DMS 273 (cell line): ENCODE data around the gene USP38.
"Not testable (repeated sequence)": the region's sequence is repeated elsewhere in the genome, so short reads cannot be mapped to it uniquely, and the experiment has no call there.

ENCODE experiments used
- DNase-seq: peaks from one replicate; lab custom pipeline; 2025; ENCODE audit not compliant: unreplicated experiment; lab: John Stamatoyannopoulos, UW

Gene USP38, protein sequence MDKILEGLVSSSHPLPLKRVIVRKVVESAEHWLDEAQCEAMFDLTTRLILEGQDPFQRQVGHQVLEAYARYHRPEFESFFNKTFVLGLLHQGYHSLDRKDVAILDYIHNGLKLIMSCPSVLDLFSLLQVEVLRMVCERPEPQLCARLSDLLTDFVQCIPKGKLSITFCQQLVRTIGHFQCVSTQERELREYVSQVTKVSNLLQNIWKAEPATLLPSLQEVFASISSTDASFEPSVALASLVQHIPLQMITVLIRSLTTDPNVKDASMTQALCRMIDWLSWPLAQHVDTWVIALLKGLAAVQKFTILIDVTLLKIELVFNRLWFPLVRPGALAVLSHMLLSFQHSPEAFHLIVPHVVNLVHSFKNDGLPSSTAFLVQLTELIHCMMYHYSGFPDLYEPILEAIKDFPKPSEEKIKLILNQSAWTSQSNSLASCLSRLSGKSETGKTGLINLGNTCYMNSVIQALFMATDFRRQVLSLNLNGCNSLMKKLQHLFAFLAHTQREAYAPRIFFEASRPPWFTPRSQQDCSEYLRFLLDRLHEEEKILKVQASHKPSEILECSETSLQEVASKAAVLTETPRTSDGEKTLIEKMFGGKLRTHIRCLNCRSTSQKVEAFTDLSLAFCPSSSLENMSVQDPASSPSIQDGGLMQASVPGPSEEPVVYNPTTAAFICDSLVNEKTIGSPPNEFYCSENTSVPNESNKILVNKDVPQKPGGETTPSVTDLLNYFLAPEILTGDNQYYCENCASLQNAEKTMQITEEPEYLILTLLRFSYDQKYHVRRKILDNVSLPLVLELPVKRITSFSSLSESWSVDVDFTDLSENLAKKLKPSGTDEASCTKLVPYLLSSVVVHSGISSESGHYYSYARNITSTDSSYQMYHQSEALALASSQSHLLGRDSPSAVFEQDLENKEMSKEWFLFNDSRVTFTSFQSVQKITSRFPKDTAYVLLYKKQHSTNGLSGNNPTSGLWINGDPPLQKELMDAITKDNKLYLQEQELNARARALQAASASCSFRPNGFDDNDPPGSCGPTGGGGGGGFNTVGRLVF

DNA sequence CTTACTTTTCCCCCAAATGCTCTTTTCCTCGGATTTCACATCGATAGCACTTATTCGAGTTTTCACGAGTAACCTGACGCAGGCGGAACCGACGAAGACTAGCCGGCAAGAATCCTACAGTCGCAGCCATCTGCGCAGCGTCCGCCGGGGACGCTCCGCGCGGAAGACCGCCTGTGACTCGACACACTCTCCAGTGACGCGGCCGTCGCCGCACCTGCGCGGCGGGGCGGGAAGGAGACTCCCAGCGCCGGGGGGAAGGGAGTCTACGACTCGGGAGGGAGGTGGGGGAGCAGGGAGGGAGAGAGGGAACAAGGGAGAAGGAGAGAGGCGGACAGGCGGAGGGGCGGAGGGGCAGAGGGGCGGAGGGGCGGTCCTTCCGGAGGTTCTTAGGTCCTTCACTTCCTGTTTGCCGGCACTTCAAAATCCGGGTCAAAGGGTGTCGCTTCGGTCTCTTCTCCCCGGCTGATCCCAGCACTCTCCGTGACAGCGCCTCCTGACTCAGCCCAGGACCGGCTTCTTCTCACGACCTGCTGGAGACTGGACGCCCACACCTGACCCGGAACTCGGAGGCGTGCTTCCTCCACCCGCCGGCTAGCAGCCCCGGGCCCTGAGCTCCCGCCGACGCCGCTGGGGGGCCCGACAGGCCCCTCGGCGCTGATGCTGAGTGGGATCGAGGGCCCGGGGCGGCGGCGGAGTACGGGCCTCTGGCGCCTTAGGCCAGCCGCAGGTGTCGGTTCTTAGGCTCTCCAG is at the start of gene USP38:
TSS of gene USP38 (plus strand) at position 415 of the 750 bp plus-strand sequence. CDS start 534 bp downstream, outside the sequence.
- DNase-seq, result peak; percentile 91

DNA sequence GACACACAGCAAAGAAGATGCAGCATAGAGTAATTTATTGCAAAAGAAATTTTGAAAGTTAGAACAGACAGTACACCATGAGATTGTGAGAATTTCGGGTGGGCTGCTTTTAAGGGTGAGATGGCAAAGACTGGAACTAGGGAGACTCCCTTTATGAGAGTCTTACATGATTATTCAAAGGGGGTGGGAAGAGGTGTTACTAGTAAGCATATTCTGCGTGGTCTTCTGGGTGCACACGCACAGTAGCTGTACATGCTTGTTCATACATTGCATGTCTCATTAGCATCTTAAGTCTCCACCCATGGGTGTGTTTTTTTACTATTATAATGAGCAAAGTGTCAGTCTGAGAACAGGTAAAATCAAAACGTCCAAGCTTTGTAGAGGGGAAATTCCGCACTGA is 49.4 kb upstream of the USP38 start:
- DNase-seq, result no peak

DNA sequence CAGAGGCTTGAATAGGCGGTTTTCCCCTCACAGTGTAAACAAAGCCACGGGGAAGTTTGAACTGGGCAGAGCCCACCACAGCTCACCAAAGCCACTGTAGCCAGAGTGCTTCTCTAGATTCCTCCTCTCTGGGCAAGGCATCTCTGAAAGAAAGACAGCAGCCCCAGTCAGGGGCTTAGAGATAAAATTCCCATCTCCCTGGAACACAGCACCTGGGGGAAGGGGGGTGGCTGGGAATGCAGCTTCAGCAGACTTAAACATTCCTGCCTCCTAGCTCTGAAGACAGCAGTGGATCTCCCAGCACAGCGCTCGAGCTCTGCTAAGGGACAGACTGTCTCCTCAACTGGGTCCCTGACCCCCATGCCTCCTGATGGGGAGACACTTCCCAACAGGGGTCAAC is 44.0 kb upstream of the USP38 start:
- DNase-seq, result no peak

DNA sequence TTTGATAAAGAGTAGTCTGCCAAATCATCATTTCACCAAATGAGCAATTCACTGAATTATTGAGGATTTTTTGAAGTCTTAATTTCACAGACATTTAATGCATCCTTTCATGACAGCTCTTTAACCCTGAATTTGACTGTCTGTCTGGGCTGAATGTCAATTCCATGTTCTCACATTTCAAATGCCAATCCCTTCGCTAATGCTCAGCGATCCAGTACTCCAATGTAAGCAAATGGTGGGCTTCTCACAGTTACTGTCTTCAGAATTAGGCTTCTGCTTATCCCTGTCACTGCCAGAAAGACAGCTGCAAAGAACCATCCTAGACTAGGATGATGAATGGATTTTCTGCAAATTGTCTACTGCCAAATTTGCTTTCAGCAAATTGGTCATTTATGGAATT is 36.2 kb upstream of the USP38 start:
- no peak for DNase-seq

DNA sequence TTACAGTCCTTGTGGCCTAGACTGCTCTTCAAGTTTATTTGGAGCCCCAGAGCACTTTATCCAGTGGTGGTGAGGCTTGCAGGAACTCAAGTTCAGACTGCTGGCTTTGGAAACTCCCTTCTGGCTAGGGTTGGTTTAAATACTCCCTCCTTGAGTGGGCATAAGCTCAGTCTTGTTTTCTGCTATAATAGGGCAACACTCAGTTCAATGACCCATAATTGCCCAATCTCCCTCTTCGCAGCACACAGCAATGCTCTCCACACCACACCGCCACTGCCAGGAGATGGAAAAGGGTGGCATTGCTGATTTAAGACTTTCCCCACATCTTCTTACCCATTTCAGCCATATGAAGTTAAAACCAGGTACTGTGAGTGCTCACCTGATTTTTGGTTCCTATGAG is 27.9 kb upstream of the USP38 start:
- DNase-seq, result no peak

DNA sequence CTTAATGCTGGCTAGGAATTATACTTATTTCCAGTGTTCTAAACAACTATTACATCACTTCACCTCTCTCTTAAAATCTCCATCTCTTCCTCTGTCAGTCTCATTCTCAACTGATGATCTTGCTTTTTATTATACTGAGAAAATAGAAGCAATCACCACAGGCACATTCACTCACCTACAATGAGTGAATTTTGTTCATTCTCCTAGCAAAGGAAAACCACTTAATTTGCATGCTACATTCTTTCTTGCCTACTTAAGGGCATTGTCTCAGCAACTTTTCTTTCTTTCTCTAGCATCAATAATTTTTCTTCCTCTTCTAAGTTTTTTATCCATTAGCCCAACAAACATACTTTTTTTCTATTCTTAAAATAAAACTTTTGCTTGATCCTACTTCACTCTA is 21.1 kb upstream of the USP38 start:
- DNase-seq, result no peak

DNA sequence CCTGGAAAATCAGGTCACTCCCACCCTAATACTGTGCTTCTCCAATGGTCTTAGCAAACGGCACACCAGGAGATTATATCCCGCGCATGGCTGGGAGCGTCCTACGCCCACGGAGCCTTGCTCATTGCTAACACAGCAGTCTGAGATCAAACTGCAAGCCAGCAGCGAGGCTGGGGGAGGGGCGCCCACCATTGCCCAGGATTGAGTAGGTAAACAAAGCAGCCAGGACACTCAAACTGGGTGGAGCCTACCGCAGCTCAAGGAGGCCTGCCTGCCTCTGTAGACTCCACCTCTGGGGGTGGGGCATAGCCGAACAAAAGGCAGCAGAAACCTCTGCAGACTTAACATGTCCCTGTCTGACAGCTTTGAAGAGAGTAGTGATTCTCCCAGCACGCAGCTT is 18.0 kb upstream of the USP38 start:
- DNase-seq, result not testable (repeated sequence)

DNA sequence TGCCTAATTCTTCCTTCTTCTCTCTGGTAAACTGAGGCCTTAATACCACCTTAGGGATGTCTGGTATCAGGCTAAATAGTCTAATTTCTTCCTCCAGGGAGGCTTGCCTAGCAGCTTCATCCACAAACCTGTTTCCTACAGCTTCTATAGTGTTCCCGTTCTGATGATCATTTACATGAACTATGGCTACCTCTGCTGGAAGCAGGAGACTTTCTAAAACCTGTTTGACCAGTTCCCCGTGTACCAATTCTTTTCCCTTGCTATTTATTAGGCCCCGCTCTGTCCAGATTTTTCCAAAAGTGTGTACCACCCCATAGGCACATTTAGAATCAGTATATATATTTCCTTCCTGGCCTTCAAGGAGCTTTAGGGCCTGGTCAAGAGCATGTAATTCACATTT is 5.8 kb upstream of the USP38 start:
- no peak for DNase-seq

DNA sequence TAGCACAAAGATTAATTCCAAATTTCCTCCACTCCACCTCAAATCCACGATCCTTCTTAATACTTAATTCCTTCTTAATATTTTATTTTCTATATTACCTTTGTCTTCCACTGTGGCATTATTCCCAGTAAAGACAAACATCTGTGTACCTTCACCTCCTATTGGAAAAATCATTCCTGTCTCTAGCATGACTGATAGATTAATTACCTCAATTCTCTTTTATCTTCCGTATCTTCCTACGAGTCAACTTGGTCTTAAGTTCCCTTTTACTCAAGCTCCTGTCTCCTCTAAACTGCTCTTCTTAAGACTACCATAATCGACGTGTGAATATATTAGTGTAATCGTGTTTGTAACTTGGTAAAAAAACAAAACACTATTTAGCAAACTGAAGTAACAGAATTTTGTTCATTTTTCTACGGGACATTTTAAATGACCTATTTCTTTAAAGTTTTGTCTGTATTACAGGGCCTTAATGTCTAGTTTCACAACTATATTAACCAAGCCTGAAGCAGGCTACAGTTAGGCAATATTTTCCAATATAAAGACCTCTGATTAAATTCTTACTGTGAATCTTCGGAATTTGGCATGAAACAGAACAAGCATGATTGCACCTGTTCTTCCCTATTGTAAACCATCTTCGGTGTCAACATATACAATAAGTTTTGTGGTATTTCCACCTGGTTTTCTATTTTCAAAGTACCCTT is 1.1 kb upstream of the USP38 start:
- DNase-seq, result no peak

DNA sequence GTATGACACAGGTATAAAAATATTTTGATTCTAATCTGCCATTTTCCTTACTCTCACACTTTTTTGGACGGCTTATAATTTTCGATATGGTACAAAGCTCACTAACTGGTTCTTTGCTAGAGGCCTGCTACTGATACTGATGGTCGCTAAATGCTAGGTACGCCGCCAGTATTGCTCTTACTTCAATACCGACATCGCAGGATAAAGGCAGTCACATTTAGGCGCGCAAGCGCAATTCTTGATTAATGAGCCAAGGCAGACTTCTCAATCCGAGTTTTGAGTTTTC is 557 bp upstream of the USP38 start:
- no peak for DNase-seq

DNA sequence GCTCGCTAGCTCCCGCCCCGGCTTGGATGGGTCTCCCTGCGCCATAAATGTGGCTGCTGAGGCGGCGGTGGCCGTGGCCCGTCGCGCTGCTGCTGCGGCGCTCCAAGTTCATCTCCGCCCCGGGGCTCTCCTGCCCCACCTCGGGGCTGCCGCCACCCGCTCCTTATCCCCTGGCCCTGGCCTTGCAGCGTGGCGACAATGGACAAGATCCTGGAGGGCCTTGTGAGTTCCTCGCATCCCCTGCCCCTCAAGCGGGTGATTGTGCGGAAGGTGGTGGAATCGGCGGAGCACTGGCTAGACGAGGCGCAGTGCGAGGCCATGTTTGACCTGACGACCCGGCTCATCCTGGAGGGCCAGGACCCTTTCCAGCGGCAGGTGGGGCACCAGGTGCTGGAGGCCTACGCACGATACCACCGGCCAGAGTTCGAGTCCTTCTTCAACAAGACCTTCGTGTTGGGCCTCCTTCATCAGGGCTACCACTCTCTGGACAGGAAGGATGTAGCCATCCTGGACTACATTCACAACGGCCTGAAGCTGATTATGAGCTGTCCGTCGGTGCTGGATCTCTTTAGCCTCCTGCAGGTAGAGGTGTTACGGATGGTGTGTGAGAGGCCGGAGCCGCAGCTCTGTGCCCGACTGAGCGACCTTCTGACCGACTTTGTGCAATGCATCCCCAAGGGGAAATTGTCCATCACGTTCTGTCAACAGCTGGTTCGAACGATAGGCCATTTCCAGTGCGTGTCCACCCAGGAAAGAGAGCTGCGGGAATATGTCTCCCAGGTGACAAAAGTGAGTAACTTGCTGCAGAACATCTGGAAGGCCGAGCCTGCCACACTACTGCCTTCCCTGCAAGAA is 763 bp downstream of the USP38 start:
- peak; percentile 54 for DNase-seq

DNA sequence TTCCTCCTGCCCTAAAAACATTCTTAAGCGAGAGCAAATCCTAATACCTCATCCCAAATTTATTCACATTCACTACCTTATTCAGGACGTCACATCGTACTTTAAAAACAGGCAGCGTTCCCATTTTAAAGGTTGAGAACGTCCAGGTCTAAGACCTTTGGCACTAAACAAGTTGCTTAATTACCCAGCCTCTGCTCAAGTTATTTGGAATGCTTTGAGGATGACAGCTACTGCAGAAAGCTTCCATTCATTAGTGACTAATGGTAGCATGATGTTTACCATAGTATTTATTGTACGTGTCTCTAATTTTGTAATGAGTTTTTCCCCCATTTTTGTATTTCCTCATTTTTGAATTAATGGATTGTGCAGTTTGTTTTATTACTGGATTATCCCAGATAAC is 1.5 kb downstream of the USP38 start:
- peak; percentile 21 for DNase-seq

DNA sequence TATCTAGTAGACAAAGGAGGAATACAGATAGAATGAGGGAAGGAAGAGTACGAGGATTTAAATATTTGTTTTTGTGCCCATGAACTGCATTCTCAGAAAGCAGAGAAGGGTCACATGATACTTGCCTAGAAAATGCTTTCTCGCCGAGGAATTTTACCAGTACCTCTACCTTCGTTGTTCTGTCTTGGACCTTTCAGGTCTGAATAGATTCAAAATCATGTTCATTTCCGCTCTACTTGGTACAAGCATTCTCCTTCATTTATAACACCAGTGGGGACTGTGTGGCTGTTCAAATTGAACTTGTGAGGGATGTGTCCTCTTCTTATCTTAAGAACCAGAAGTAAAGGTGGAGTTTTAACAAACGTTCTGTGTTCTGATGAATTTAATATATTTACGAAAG is 1.9 kb downstream of the USP38 start:
- peak; percentile 13 for DNase-seq

DNA sequence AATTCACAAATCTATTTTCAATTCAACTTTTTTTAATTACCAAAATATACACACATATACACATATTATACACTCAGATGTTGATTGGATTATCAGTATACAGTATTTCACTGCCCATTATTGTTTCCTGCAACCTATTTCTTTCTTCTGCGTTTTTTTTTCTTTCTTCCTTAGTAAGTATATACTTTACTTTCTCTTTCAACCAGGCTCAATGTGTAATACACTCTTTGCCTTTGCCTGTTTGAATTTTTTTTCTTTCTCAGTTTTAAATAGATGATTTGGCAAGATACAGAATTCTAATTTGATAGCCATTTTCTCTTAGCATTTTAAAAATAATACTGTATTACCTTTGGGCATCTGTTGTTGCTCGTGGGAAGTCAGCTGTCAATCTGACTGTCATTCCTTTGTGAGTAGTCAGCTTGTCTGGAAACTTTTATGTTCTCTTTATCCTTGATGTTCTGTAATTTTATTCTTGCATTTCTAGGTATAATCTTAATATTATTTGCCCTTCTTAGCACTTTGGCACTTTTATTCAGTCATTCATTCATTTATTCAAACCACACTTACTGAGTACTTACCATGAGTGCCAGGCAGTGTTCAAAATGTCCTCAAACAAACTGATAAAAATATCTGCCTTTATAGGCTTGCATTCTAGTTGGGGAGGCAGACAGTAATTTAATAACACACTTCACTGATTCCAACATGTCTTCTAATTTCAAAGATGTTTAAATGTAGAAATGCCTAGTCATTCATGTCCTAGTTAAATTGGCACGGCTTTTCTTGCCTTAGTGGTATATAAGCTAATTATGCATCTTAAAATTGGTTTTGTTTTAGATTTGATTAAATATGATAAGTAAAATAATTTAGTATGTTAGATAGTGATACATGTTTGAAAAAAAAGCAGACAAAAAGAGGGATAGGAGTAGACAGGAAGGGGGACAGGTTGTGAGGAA is 3.7 kb downstream of the USP38 start:
- DNase-seq, result no peak

DNA sequence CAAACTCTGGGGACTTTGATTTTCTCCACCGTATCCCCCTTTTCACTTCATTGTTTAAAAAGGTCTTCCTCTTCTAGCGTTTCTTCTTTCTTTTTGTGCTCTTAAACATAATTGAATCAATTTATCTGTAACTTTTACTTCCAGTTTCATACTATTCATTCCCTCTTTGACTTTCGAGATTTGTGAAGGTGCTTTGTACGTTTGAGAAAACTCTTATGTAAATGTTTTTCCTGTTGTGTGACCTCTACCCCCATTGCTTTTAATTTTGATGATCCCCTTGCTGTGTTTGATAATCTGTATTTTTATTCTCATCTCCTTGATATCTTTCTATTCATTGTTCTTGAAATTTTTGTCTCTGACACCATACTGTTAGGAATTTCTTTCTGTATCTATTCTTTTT is 4.8 kb downstream of the USP38 start:
- DNase-seq, result no peak

DNA sequence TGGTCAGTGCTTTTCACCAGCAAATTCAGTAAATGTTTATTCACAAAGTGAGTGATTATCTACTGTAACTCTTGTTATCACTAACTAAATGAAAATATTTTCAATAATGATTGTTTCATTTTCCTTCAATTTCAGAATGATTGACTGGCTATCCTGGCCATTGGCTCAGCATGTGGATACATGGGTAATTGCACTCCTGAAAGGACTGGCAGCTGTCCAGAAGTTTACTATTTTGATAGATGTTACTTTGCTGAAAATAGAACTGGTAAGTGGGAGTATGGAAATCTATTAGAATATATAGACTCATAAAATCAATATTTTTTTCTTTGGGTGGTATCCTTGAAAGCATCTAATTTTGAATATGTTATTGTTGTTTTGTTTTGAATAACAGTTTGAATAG is 10.9 kb downstream of the USP38 start:
- DNase-seq, result peak; percentile 0

DNA sequence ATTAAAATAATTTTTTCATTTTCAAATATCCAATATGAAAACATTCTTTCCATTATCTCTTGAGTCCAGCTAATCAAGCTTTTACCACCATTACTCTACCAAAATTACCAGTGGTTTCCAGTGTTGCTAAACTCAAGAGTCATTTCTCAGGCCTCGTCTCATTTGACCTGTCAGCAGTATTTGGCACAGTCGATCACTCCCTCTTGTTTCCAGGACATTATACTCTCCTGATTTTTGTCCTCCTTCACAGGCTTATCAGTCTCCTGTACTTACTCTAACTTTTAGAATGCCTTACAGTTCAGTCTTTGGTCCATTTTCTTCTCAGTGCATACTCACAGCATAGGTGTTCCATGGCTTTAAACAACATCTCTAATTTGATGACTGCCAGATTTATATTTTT is 11.6 kb downstream of the USP38 start:
- DNase-seq, result no peak

DNA sequence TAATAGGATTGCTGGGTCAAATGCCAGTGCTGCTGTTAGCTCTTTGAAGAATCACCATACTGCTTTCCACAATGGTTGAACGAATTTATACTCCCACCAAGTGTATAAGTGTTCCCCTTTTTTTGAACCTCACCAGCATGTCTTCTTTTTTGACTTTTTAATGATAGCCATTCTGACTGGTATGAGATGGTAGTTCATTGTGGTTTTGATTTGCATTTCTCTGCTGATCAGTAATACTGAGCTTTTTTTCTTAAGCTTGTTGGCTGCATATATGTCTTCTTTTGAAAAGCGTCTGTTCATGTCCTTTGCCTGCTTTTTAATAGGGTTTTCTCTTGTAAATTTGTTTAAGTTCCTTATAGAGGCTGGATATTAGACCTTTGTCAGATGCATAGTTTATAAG is 14.8 kb downstream of the USP38 start:
- no peak for DNase-seq

DNA sequence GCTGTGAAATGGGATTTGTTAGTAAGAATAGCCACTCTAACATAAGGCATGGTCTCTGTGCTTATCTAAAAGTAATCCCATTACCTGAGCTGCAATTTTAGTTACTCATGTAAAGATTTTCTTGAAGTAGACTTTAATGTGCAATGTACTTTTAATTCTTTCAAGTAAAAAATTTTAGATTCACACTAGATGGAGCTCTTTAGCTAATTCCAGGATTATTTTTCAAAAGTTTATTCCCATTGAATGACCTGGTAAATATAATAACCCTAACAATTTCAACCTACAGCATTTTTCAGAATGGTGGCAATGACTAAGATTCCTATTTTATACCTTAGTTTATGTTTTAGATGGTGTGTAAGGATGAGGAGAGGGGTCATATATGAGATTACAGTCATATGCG is 18.1 kb downstream of the USP38 start:
- peak; percentile 8 for DNase-seq
